HG03097 (cell line): Measurements from ENCODE around the gene ZNF266.

ENCODE experiments used
- ATAC-seq: cut with Tn5 transposase; IDR thresholded peaks from one replicate; pipeline ENCODE4 v1.9.1; 2021; ENCODE audit not compliant: unreplicated experiment, low FRiP score

Gene ZNF266

GRCh38 chr19:9435279-9436268, at the start of gene ZNF266:
Gene ZNF266, minus strand, starts transcription at chr19:9435573. Its CDS starts 15,484 bp downstream, at chr19:9420089.
- ATAC-seq: peak; percentile 86

GRCh38 chr19:9485140-9485539, 49.8 kb upstream of the ZNF266 start:
- ATAC-seq: no peak

GRCh38 chr19:9474975-9475374, 39.6 kb upstream of the ZNF266 start:
- no peak for ATAC-seq

GRCh38 chr19:9467161-9467560, 31.8 kb upstream of the ZNF266 start:
- no peak for ATAC-seq

- no peak for ATAC-seq
Measured at GRCh38 chr19:9461938-9462337, 26.6 kb upstream of the ZNF266 start.

GRCh38 chr19:9456018-9456689, 20.8 kb upstream of the ZNF266 start:
- no peak for ATAC-seq

GRCh38 chr19:9453953-9454352, 18.6 kb upstream of the ZNF266 start:
- ATAC-seq: no peak

- no peak for ATAC-seq
Measured at GRCh38 chr19:9445037-9445436, 9.7 kb upstream of the ZNF266 start.

- ATAC-seq: no peak
Measured at GRCh38 chr19:9436358-9436757, 985 bp upstream of the ZNF266 start.

- no peak for ATAC-seq
Measured at GRCh38 chr19:9431475-9431874, 3.9 kb downstream of the ZNF266 start.

- no peak for ATAC-seq
Measured at GRCh38 chr19:9430444-9430843, 4.9 kb downstream of the ZNF266 start.

GRCh38 chr19:9427941-9428340, 7.4 kb downstream of the ZNF266 start:
- no peak for ATAC-seq

GRCh38 chr19:9413240-9413954, 22.0 kb downstream of the ZNF266 start:
- ATAC-seq: no peak

GRCh38 chr19:9407827-9408226, 27.5 kb downstream of the ZNF266 start:
- ATAC-seq: no peak

- no peak for ATAC-seq
Measured at GRCh38 chr19:9406798-9407352, 28.5 kb downstream of the ZNF266 start.

GRCh38 chr19:9381361-9381785, 54.0 kb downstream of the ZNF266 start:
- ATAC-seq: no peak

- ATAC-seq: no peak
Measured at GRCh38 chr19:9370738-9371619, 64.4 kb downstream of the ZNF266 start.

- ATAC-seq: no peak
Measured at GRCh38 chr19:9362905-9363304, 72.5 kb downstream of the ZNF266 start, which contains the start of gene ZNF177. Gene ZNF177, plus strand, starts transcription at chr19:9363013. Its CDS starts 15,299 bp downstream, at chr19:9378312.
